ENCODE measurements around the gene FERMT2. TPM values are rescaled to one million over a fixed set of nuclear protein-coding genes. Genes with fewer than 3 reads are reported as not detected.

The FERMT2 gene
- polyA plus RNA-seq, 1 donor (not counting 4 experiments of a cell fraction or from before 2014, with no cell fraction given): 19.6 TPM

DNA sequence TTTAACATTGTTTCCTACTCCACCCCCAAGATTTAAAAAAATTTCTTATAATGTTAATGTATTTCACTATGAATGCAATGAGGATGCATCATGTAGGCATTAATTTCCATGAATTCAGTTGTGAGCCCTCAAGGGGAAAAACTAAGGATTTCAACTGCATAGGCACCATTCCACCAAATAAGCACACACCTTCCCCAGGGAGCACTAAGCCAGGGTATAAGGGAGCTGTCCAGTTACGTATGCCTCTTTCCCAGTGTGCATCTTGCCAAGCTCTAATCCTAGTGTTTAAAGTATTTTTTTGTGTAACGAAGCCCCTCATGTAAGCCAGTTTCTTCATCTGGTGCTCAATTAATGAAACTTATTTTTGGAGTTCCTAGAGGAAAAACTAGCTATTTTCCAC lies 6.6 kb downstream of the FERMT2 start:
- Histone ChIP-seq H3K9me1 (ENCODE audit: control insufficient read depth, extremely low read depth, insufficient read depth, low read length) (no peaks in the 10 kb centered on the region), H3K79me2 (ENCODE audit: control insufficient read depth, insufficient read depth, low read length) (peaks cover 6% of the 10 kb centered on the region), H3K4me3 (ENCODE audit: control insufficient read depth in 2 of 3, extremely low read depth in 1 of 3, insufficient read depth in 2 of 3, low read depth in 1 of 3, low read length in 3 of 3) (no peak overlapping the region), H4K20me1 (ENCODE audit: control insufficient read depth, extremely low read depth, insufficient read depth, low read length) (no peaks in the 10 kb centered on the region), H3K27me3 (ENCODE audit: control insufficient read depth, extremely low read depth, insufficient read depth, low read length) (no peaks in the 10 kb centered on the region), H3K9me3 (ENCODE audit: control insufficient read depth, low read depth, low read length) (no peaks in the 10 kb centered on the region), H3K4me1 (ENCODE audit: control insufficient read depth, extremely low read depth, insufficient read depth, low read length) (peaks cover 4% of the 10 kb centered on the region), H3K36me3 (ENCODE audit: control insufficient read depth in 2 of 2, extremely low read depth in 1 of 2, insufficient read depth in 2 of 2, low read length in 2 of 2) (no peaks in the 10 kb centered on the region), H3K27ac (ENCODE audit: control insufficient read depth, insufficient read depth, low read length) (no peak overlapping the region), H3K4me2 (ENCODE audit: control insufficient read depth, extremely low read depth, insufficient read depth, low read depth, low read length) (no peak overlapping the region), H3K9ac (ENCODE audit: control insufficient read depth, extremely low read depth, insufficient read depth, low read length) (no peak overlapping the region), H2AFZ (ENCODE audit: control insufficient read depth, low read length) (no peak overlapping the region)
- FAIRE-seq (no peak), DNase-seq (ENCODE audit: low read depth, low spot score) (no peak)
- dilution Hi-C loops (cut with MboI; ENCODE audit: extremely low pct_ligation_motif_present, low sequenced_read_pairs): no loop called here
- TF ChIP-seq EZH2 (IDR thresholded peaks at IDR 0.05; ENCODE audit: low read length): no peak
- TF ChIP-seq, protein P1, sequence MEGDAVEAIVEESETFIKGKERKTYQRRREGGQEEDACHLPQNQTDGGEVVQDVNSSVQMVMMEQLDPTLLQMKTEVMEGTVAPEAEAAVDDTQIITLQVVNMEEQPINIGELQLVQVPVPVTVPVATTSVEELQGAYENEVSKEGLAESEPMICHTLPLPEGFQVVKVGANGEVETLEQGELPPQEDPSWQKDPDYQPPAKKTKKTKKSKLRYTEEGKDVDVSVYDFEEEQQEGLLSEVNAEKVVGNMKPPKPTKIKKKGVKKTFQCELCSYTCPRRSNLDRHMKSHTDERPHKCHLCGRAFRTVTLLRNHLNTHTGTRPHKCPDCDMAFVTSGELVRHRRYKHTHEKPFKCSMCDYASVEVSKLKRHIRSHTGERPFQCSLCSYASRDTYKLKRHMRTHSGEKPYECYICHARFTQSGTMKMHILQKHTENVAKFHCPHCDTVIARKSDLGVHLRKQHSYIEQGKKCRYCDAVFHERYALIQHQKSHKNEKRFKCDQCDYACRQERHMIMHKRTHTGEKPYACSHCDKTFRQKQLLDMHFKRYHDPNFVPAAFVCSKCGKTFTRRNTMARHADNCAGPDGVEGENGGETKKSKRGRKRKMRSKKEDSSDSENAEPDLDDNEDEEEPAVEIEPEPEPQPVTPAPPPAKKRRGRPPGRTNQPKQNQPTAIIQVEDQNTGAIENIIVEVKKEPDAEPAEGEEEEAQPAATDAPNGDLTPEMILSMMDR (optimal IDR thresholded peaks at IDR 0.05 in 1 of 3, IDR thresholded peaks at IDR 0.05 in 1 of 3, conservative IDR thresholded peaks at IDR 0.05 in 1 of 3; ENCODE audit: extremely low read depth in 1 of 3, insufficient read depth in 2 of 3, low read length in 3 of 3): no peak

- H3K9me3 ChIP-seq (ENCODE audit: control insufficient read depth, low read depth, low read length): no peaks in the 10 kb centered on the region
- no peaks in the 10 kb centered on the region for H3K9me1 ChIP-seq (ENCODE audit: control insufficient read depth, extremely low read depth, insufficient read depth, low read length)
- DNase-seq (ENCODE audit: low read depth, low spot score) (no peak), FAIRE-seq (no peak)
- H3K9ac ChIP-seq (ENCODE audit: control insufficient read depth, extremely low read depth, insufficient read depth, low read length): no peak overlapping the region
- H4K20me1 ChIP-seq (ENCODE audit: control insufficient read depth, extremely low read depth, insufficient read depth, low read length): no peaks in the 10 kb centered on the region
- H3K27me3 ChIP-seq (ENCODE audit: control insufficient read depth, extremely low read depth, insufficient read depth, low read length): no peaks in the 10 kb centered on the region
- H3K4me1 ChIP-seq (ENCODE audit: control insufficient read depth, extremely low read depth, insufficient read depth, low read length): no peaks in the 10 kb centered on the region
- H3K4me3 ChIP-seq (ENCODE audit: control insufficient read depth in 2 of 3, extremely low read depth in 1 of 3, insufficient read depth in 2 of 3, low read depth in 1 of 3, low read length in 3 of 3): no peak overlapping the region
- no peak overlapping the region for H3K4me2 ChIP-seq (ENCODE audit: control insufficient read depth, extremely low read depth, insufficient read depth, low read depth, low read length)
- TF ChIP-seq, protein P1 (optimal IDR thresholded peaks at IDR 0.05 in 1 of 3, IDR thresholded peaks at IDR 0.05 in 1 of 3, conservative IDR thresholded peaks at IDR 0.05 in 1 of 3; ENCODE audit: extremely low read depth in 1 of 3, insufficient read depth in 2 of 3, low read length in 3 of 3): no peak
- no peak for TF ChIP-seq EZH2 (IDR thresholded peaks at IDR 0.05; ENCODE audit: low read length)
- dilution Hi-C loops (cut with MboI; ENCODE audit: extremely low pct_ligation_motif_present, low sequenced_read_pairs): no loop called here
- H3K36me3 ChIP-seq (ENCODE audit: control insufficient read depth in 2 of 2, extremely low read depth in 1 of 2, insufficient read depth in 2 of 2, low read length in 2 of 2): no peaks in the 10 kb centered on the region
- no peak overlapping the region for H3K27ac ChIP-seq (ENCODE audit: control insufficient read depth, insufficient read depth, low read length)
- H3K79me2 ChIP-seq (ENCODE audit: control insufficient read depth, insufficient read depth, low read length): peaks cover 3% of the 10 kb centered on the region
- no peak overlapping the region for H2AFZ ChIP-seq (ENCODE audit: control insufficient read depth, low read length)
These were observed 11.4 kb downstream of the FERMT2 start for GRCh38 chr14:52939427-52939826.
